Lower leg skin (tissue), 3 donors: ENCODE results near the gene BLTP2.

ENCODE experiments used
- POLR2A ChIP-seq, 2 donors: fragments of 450-650 bp; IDR thresholded peaks; one replicate each; pipeline ENCODE4 v1.6.1; 2016 to 2017; ENCODE audit warnings: antibody characterized with exemption in 2 of 2, mild to moderate bottlenecking in 1 of 2, moderate library complexity in 1 of 2
- TF ChIP-seq, protein P1 (sequence below), 3 donors: fragments of 450-650 bp; IDR thresholded peaks; one replicate each; pipeline ENCODE4 v1.5.1; 2016; ENCODE audit warnings: antibody characterized with exemption in 3 of 3, mild to moderate bottlenecking in 3 of 3, moderate library complexity in 2 of 3

DNA sequence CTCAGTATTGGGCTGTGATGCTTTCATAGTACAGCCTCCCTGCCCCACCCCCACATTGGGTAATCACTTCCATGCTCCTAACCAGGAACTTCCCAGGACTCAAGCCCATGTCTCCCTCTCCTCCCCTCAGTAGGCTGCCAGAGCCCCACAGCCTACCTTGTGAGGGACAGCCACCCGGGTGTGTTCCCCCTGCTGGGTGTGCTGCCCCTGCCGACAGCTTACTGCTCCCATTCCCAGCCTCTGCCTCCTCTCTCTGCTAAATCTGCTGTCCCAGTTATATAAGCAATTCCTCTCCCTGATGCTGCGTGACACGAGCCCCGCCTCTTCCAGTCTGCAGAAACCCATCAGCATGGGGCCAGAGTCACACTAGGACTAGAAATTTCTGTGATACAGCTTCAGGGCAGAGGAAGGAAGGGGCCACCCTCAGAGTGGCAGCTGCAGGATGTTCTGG is 31.0 kb downstream of the BLTP2 start, which contains the start of gene RSKR:
- TF ChIP-seq, protein P1, sequence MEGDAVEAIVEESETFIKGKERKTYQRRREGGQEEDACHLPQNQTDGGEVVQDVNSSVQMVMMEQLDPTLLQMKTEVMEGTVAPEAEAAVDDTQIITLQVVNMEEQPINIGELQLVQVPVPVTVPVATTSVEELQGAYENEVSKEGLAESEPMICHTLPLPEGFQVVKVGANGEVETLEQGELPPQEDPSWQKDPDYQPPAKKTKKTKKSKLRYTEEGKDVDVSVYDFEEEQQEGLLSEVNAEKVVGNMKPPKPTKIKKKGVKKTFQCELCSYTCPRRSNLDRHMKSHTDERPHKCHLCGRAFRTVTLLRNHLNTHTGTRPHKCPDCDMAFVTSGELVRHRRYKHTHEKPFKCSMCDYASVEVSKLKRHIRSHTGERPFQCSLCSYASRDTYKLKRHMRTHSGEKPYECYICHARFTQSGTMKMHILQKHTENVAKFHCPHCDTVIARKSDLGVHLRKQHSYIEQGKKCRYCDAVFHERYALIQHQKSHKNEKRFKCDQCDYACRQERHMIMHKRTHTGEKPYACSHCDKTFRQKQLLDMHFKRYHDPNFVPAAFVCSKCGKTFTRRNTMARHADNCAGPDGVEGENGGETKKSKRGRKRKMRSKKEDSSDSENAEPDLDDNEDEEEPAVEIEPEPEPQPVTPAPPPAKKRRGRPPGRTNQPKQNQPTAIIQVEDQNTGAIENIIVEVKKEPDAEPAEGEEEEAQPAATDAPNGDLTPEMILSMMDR (IDR thresholded peaks at IDR 0.05), result no peak
- no peak for TF ChIP-seq POLR2A (IDR thresholded peaks at IDR 0.05)
